ENCODE measurements around the gene AKAP13. TPM values are rescaled to one million over a fixed set of nuclear protein-coding genes. Genes with fewer than 3 reads are reported as not detected.

AKAP13 gene
- total RNA-seq, 1 donor from 2014 or later: 450 TPM

GRCh38 chr15:85589851-85590250 is 209.4 kb downstream of the AKAP13 start:
- TF ChIP-seq CTCF (IDR thresholded peaks at IDR 0.05): no peak
- no peak overlapping the region for H3K4me3 ChIP-seq
- peaks cover 39% of the 10 kb centered on the region for H3K36me3 ChIP-seq
- H3K4me1 ChIP-seq: peaks cover 61% of the 10 kb centered on the region
- peak overlapping the region; percentile 77 for H3K27ac ChIP-seq
- peak; percentile 57 for ATAC-seq
- H3K9me3 ChIP-seq: no peaks in the 10 kb centered on the region
- DNase-seq: no peak
- H3K27me3 ChIP-seq: no peaks in the 10 kb centered on the region
- intact Hi-C loops (cut with DNase I): no loop called here

GRCh38 chr15:85591622-85592021 is 211.2 kb downstream of the AKAP13 start:
- Histone ChIP-seq H3K9me3 (no peaks in the 10 kb centered on the region), H3K27me3 (no peaks in the 10 kb centered on the region), H3K4me1 (peaks cover 50% of the 10 kb centered on the region), H3K27ac (no peak overlapping the region), H3K36me3 (peaks cover 37% of the 10 kb centered on the region), H3K4me3 (no peak overlapping the region)
- no peak for DNase-seq
- ATAC-seq: no peak
- intact Hi-C loops (cut with DNase I): no loop called here
- no peak for TF ChIP-seq CTCF (IDR thresholded peaks at IDR 0.05)

- Histone ChIP-seq H3K27ac (peak overlapping the region; percentile 32), H3K4me3 (no peak overlapping the region), H3K36me3 (peaks cover 35% of the 10 kb centered on the region), H3K9me3 (no peaks in the 10 kb centered on the region), H3K27me3 (no peaks in the 10 kb centered on the region), H3K4me1 (peaks cover 47% of the 10 kb centered on the region)
- intact Hi-C loops (cut with DNase I): no loop called here
- ATAC-seq (no peak), DNase-seq (no peak)
- TF ChIP-seq CTCF (IDR thresholded peaks at IDR 0.05): peak; percentile 24
Observed at GRCh38 chr15:85592148-85592547, 211.7 kb downstream of the AKAP13 start.

GRCh38 chr15:85593809-85594445 is 213.5 kb downstream of the AKAP13 start:
- H3K27me3 ChIP-seq: no peaks in the 10 kb centered on the region
- peaks cover 45% of the 10 kb centered on the region for H3K36me3 ChIP-seq
- intact Hi-C loops (cut with DNase I): no loop called here
- no peaks in the 10 kb centered on the region for H3K9me3 ChIP-seq
- no peak for TF ChIP-seq CTCF (IDR thresholded peaks at IDR 0.05)
- H3K27ac ChIP-seq: no peak overlapping the region
- no peak for DNase-seq
- ATAC-seq: no peak
- no peak overlapping the region for H3K4me3 ChIP-seq
- H3K4me1 ChIP-seq: peaks cover 52% of the 10 kb centered on the region

DNA sequence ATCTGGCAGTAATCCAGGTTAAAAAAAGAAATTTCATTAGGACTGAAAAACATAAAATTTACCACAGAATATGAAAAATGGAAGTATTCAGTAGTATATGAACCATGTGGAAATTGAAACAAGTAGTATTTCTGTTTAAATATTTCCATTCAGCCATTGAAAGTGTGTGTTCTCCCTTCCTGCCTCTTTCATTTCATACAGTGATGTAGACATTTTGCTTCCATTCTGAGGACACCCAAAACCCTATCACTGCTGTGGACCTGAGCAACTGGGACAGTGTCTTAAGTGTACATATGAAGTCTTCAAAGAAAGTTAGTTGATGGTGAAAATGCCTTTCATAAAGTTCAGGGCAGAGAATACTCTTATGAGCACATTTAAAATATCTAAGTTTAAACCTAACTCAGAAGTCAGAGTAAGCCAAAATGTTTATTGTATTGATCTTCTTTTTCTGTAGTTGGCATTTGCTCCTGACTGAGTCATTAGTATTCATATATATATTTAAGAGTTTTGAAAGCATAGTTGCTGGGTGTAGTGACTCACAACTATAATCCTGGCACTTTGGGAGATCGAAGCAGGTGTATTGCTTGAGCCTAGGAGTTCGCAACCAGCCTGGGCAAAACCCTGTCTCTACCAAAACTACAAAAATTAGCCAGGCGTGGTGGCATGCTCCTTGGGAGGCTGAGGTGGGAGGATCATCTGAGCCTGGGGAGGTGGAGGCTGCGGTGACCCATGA is 215.6 kb downstream of the AKAP13 start:
- Histone ChIP-seq H3K4me1 (peaks cover 38% of the 10 kb centered on the region), H3K36me3 (peaks cover 37% of the 10 kb centered on the region), H3K27ac (no peak overlapping the region), H3K4me3 (no peak overlapping the region), H3K27me3 (no peaks in the 10 kb centered on the region), H3K9me3 (no peaks in the 10 kb centered on the region)
- intact Hi-C loops (cut with DNase I): no loop called here
- no peak for TF ChIP-seq CTCF (IDR thresholded peaks at IDR 0.05)
- DNase-seq: no peak
- ATAC-seq: no peak
